Gastroesophageal sphincter (tissue), 3 donors: ENCODE measurements around the gene KCNIP4.
"Not testable (repeated sequence)": the region's sequence is repeated elsewhere in the genome, so short reads cannot be mapped to it uniquely, and the experiment has no call there.

Experiments
- CTCF ChIP-seq, 4 experiments: fragments of 200-600 bp in 2 of 4; fragments of 450-650 bp in 2 of 4; sonication (generic) in 1 of 4; IDR thresholded peaks; one replicate each; pipeline ENCODE4 v1.5.1; 2017 to 2019; ENCODE audit warnings: antibody characterized with exemption in 4 of 4, mild to moderate bottlenecking in 2 of 4, moderate library complexity in 2 of 4
- POLR2A ChIP-seq, 2 donors: fragments of 450-650 bp; IDR thresholded peaks; one replicate each; pipeline ENCODE4 v1.6.1; 2017; ENCODE audit warnings: antibody characterized with exemption in 2 of 2, mild to moderate bottlenecking in 2 of 2, moderate library complexity in 1 of 2
- POLR2AphosphoS5 ChIP-seq: sonication (generic); formaldehyde crosslinking; IDR thresholded peaks from one replicate; pipeline ENCODE4 v1.6.1; 2017; ENCODE audit warnings: antibody characterized with exemption

GRCh38 chr4:21352354-21352753 is 596.2 kb downstream of the KCNIP4 start:
- not testable (repeated sequence) for TF ChIP-seq CTCF (IDR thresholded peaks at IDR 0.05); POLR2A (IDR thresholded peaks at IDR 0.05); POLR2AphosphoS5
